Central memory CD4-positive, alpha-beta T cell (primary cell): ENCODE results near the gene FLRT1.
"Not testable (repeated sequence)": the region's sequence is repeated elsewhere in the genome, so short reads cannot be mapped to it uniquely, and the experiment has no call there.

Experiments used
- DNase-seq: peaks from one replicate; pipeline ENCODE4 v3.0.0; 2022

The FLRT1 gene

DNA sequence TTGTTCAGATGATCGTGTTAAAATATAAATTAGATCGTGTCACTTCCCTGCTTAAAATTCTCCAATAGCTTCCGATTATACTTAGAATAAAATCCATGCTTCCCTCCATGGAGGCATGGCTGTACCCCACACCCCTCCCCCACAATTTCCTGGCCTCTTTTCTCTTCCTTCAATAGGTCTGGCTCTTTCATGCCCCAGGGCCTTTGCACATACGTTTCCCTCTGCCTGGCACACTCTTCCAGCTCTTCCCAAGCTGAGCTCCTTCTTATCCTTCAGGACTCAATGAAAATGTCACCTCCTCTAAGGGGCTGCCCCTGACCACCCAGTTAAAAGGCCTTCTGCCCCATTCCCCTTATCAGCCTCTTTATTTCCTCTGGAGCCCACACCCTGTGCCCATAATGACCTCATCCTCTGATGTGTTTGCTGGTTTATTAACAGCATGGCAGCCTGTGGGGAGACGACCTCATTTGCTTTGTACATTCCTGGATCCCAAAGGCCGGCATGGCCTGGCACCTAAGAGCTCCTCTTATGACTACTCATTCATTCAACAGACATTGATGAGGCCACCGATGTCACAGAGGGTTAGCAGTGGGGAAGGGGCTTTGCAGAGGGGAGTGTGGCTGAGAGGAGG lies 9.0 kb upstream of the FLRT1 start:
- DNase-seq = no peak

DNA sequence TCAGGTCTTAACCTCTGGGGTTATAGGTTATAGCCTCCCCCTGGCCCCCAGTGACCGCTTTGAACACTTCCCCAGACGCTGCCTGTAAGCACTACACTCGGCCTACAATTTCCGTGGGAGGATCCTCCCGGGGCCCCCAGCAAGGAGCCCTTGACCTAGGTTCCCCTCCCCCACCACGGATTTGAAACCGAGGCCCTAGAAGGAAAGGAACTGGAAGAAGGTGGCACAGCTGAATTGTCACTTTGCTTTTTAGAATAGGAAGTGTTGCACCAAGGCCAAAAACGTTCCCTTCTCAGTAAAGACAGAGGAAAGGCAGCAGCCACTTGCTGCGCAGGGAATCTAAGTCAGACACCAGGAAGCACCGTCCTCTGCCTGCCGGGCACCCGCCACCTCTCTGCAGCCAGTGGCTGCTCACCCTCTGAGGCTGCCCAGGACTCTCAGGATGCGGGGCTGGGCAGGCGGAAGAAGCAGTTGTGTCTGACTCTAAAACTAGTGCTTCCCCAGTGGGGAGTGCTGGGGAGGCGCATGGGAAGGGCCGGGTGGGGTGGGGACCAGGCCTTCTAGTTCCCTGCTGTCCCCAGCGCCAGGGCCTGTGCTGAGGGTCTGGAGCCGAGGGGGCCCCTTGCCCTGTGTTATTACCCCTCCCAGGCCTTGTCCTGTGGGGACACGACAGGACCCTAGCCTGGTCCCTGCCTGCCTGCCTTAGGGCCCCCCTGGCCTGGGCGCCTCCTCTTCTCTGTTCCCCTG lies 7.9 kb upstream of the FLRT1 start:
- DNase-seq = no peak

DNA sequence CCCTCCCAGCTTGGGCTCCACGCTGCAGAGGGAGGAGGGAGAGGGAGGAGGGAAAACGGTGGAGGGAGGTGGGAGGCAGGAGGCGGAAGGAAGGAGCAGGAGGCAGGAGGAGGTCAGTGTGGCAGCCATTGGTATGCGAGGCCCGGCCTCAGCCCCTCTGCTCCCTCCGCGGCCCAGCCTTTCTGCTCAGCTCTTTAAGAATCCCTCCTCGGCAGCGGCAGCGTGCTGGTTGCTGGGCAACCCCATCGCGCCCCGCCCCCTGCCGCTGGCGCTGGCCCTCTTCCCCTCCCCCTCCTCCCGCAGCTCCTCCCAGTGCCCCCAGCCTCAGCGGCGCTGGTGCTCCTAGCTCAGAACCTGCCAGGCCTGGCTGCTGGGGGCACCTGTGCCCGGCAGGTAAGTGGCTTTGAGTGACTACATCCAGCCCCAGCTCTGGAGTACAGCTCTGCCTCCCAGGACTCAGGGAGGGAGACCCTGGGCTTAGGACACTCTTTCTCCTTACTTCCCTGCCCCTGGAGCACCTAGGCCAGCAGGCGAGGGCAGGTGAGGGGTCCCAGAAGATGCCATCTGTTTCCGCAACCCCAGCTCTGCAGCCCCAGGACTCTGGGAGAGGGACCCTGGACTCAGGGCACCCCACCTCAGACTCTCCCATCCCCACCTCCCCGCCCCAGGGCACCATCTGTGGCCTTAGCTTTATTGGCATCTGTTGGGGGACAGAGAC lies 7.2 kb upstream of the FLRT1 start:
- no peak for DNase-seq

DNA sequence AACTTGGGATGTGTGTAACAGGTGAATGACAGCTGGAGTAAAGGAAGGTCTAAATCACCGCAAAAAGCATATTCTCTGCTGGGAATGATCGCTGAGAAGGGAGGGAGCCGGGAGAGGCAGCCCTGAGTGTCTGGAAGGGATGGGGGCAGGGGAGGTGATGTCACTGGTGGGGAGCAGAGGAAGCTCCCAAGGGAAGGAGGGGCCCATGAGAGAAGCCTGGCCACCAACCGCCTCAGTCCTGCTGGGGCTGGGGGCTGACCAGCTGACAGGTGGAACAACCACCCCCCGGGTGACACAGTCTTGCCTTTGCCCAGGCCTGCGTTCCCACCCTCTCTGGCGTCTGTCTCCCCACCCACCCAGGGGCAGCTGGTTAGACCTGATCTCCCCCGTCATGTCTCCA lies 6.0 kb upstream of the FLRT1 start:
- no peak for DNase-seq

DNA sequence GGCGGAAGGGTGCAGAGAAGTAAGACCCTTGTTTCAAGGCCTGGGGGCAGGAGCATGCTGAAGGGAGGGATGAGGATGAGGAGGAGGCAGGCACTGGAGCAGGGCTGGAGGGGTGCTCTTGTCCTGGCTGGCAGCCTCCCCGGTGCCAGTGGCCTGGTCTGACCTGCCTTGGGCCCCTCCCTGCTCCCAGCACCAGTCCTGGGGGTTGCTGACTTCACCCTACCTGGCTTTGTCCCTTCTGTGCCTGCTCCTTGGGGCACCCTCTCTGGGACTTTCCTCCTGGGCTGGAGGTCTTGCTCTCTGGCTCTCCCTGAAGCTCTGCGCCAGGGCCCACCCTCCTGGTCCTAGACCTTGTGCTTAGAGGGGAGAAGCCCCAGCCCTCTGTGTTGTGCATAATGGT lies 4.7 kb upstream of the FLRT1 start:
- DNase-seq = no peak

DNA sequence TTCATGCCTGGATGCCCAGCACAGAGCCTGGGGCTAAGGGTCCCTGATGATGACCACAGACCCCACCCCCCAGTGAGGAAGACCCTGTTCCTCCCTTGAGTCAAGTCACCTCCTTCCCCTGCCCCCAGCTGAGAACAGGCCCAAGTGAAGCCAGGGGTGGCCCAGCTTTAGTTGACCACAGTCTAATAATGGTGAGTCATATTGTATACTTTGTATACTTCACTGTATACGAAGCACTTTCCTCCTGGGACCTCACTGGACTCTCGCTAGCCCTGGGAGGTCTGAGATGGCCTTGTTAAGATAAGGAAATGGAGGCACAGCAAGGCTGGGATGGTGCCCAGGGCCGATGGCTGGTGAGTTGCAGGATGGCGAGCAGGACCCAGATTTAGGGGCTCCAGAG lies 3.7 kb upstream of the FLRT1 start:
- DNase-seq = no peak

DNA sequence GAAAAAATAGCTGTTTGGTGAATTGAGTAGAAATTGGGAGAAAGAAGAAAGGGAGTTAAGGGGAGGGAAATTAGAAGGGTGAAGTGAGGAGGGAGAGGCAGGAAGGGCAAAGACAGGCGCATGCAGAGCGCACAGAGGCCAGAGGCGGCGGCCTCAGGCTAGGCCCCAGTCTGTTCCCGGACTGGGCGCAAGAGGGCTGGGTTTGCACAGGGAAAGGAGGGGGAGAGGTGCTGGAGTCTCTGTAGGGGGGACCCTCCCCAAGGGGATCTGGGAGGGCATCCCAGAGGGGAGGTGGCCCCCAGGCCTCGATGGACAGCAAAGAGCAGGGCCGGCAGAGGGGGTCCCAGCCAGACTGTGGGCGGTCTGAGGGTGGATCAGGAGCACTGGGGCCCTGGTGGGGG lies 1.3 kb upstream of the FLRT1 start:
- DNase-seq = no peak

DNA sequence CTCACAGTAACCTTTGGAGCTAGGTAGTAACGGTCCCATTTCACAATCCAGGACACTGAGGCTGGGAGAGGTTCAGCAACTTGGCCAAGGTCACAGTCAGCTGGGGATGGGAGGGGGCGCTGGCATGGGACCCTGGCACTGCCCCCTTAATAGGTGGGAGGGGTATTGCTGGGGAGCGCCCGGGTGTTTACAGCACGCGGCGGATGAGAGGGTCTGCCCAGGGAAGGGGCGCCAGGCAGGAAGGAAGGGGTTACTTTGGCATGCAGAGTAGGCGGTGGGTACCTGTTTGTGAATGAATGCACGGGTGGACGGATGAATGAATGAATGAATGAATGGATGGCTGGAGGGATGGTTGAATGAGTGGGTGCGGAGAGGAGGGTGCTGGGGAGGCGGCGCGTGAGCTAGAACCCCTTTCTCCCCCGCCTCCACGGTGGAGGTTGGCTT lies 628 bp upstream of the FLRT1 start:
- DNase-seq = no peak

DNA sequence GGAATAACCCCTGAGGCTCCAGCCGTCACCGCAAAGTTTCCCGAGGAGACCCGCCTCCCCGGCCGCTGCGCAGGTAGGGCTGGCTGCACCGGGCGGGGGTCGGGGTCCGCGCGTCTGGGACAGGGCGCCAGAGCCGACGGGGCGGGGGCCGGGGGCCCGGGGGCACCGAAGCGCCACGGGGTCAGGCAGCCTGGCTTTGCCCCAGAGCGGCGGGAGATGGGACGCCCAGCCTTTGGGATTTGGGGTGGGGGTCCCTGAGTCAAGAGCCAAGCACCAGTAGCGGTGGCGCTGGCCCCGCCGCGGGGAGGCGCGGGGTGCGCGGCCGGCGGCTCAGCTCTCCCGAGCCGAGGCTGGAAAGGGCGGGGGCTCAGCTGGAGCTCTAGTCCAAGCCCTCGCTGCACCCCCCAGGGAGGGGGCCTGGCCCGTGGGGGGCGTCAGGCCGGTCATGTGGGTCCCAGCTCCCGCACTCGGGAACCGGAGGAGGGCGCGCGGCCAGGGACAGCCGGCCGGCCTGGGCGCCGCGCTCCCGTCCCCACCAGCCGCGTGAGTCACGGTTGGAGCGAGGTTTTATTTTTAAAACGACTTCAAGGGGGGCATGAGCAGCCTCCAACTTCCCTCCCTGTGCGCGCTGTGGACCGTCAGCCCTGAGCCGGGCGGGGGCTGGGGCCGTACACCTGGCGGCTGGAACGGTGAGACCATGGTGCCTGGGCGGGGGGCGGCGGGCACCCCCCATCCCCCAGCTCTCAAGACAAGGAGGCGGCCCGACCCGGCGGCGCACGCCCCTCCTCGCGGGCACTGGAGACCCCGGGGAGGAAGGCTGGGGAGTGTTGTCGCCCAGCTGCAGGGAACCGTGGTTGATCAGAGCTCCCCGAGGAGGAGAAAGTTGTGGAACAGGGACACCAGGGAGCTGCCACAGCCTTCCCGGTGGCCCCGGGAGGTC lies 626 bp downstream of the FLRT1 start:
- no peak for DNase-seq

DNA sequence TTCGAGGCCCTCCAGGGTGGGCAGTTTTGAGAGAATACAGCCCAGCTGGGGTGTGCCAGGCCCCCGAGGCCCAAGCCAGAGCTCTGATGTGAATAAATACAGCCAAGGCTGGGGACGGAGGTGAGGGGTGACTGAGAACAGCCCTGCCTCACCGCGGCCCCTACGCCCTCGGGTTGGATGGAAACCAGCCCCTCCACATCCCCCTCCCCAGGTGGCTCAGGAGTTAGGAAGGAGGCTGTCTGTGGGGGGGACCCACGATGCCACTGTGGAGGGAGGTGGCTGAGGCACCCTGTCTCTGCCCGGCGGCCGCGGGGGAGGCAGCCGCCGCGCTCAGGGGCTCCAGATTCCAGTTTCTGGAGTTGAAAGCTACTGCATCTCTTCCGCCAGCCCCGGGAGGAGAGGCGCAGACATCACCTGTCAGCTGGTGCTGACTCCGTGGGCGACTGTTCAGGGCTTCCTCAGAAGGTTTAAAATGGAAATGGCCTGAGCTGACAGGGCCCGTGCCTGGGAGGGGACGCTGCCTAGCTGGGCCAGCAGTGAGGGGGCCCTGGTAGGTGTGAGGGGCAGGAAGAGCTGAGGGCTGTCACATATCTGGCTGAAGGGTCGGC lies 1.4 kb downstream of the FLRT1 start:
- DNase-seq = no peak

DNA sequence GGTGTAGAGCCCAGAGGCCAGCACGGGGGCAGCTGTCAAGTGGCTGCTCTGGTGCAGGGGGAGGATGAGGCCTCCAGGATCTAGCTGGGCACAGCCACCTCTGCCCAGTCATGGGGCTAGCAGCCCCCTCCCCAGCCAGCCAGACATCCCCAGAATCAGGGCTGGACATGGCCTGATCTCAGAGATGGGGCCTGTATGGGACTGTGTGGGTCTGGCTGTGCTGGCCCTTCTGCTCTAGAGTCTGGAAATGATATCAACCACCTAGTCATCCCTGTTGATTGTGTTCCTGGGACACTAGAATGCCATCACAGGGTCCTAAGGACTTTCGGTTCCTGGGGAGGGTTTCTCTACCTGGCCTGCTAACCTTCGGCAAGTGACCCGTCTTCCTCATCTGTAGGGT lies 2.8 kb downstream of the FLRT1 start:
- no peak for DNase-seq

DNA sequence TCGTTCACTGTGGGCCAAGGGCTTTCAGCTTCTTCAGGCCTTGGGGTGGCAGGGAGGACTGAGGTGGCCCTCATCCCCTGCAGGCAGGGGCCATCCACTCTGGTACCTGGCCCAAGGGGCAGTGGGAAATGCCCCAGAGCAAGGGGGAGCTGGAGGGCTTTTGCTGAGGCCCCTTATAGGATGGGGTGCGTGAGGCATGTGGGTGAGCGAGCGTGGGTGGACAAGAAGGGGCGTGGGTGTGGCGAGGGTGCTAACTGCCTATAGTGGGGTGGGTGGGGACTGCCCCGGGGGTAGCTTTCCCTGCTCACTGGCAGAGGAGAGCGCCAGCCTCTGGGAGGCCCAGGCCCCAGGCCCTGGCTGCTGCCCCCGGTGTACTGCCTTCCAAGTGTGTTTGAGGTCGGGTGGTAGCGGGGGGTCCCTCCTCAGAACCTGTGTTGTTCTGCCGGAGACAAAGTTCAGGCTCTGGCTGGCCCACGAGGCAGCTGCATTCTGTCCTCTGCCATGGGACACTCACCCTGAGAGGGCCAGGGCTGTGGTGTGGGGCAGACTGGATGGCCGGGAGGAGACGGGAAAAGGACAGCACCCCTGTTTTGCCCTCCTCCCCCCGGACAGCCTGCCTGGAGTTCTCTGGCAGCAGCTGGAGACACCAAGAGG lies 3.4 kb downstream of the FLRT1 start:
- no peak for DNase-seq

DNA sequence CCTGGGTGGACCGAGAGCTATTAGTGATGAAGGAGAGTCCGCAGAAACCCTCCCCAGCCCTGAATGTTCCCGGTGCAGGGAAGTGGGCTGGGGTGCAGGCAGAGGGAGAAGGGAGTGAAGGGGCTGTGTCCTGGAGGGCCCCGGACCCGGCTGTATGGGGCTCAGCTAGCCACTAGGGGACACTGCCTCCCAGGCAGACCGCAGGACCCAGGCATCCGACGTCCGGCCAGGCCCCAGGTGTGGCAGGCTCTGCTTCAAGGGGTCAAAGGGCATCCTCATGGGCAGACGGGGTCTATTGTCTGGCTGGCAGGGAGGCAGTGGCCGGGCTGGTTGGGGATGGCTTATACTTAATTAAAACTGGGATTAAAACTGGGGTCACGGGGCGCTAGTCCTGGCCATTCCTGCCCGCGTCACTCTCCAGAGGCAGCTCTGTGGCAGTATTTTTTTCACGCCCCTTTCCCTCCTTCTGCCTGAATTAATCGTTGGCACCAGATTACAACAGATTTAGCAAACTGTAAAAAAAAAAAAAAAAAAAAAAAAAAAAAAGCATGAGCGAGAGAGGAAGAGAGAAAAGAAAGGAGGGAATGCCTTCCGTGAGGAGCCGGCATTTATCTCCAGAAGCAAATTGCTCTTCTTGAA lies 5.1 kb downstream of the FLRT1 start:
- DNase-seq = no peak

DNA sequence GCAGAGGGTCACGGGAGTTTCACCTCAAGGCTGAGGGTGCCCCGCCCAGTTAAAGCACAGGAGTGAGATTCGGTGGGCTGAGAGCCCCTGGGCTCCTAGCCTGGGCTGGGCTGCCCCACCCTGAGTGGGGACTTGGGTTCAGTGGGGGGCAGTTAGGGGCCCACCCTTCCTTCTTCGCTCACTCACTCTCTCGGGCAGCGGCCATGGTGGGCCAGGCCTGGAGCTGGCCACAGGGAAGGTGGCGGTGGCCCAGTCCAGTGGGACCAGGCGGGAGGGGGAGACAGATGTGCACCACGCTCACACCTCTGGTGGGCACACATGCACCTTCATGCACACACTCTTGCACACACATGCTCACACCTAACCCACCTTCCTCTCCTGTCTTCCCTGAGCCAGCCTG lies 6.1 kb downstream of the FLRT1 start:
- no peak for DNase-seq

DNA sequence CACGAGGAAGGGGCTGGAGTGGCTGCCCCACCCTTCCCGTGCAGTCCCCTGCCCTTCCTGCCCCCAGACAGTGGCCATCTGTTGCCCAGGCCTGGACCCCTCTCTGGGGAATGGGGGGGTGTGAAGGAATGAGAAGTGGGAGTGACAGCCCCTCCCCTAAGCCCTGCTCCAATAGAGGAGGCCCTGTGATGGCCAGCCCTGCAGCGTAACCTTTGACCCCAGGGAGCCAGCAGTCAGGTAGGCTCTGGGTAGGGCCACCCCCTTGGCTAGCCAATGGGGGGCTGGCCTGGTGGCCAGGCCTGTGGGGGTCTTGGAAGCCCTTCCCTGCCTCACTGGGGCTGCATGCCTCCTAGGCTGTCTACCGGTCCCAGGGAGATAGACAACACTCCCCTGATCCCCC lies 6.6 kb downstream of the FLRT1 start:
- DNase-seq = no peak

DNA sequence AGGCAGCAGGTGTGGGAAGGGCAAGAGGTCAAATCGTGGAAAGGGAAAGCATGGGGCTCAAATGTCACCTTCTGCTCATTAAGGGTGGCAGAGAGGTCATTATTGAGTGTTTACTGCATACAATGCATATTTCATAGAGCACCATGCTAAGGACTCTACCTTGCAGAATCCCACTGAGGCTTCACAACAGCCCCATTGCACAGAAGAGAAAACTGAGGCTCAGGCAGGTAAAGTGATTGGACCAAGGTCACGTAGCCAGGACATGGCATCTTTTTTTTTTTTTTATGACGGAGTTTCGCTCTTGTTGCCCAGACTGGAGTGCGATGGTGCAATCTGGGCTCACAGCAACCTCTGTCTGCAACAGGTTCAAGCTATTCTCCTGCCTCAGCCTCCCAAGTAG lies 7.8 kb downstream of the FLRT1 start:
- DNase-seq = no peak

DNA sequence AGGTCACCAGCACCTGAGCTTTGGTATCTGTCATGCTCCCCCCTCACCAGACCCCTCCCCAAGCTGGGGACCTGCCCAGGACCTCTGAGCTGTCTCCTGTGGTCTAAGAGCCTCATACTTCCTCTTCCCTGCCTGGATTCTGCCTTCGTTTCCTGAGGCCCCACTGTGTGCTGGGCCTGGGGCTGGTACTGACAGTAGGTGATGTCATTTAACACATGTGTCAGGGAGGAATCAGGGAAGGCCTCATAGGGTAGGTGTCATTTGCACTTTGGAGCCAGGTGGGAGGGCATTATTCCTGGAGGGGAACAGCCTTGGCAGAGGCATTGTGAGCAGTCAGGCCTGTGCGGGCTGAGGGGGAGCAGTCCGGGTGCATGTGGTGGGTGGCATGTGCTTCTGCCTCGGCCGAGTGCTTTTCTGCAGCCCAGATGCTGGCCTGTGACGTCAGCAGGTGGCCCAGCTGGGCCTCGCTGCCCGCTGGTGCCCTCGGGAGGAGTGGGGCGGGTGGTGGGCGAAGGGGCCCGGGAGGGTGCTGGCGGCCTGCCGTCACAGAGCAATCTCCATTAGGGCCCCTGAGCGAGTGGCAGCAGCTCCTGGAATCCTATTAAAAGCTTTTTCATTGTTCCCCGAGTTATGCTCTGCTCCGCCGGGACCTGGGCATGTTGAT lies 9.1 kb downstream of the FLRT1 start:
- DNase-seq = no peak

DNA sequence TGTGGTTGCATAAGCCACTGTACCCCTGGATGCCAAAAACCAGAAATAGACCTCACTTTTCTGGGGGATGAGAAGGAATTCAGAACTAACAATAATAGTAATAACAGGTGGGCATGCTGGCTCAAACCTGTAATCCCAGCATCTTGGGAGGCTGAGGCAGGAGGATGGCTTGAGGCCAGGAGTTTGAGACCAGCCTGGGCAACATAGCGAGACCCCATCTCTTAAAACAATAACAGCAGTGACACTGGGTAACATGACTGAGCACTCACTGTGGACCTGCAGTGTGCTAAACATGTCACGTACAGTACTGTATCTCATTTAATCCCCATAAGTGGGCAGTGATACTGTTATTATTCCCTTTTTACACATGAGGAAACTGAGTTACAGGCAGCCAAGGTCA lies 10.0 kb downstream of the FLRT1 start:
- DNase-seq = no peak

DNA sequence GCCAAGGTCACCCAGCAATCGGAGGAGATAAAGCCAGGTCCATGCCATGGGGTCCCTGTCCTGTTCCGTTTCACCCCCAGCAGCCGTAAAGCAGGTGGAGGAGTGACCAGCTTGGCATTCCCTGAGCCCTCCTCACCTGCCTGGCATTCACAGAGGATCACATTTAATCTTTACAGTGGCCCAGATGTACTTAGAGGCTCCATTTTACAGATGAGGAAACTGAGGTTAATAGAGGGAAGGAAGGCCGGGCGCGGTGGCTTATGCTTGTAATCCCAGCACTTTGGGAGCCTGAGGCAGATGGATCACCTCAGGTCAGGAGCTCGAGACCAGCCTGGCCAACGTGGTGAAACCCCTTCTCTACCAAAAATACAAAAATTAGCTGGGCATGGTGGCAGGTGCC lies 11.6 kb downstream of the FLRT1 start:
- DNase-seq = not testable (repeated sequence)

DNA sequence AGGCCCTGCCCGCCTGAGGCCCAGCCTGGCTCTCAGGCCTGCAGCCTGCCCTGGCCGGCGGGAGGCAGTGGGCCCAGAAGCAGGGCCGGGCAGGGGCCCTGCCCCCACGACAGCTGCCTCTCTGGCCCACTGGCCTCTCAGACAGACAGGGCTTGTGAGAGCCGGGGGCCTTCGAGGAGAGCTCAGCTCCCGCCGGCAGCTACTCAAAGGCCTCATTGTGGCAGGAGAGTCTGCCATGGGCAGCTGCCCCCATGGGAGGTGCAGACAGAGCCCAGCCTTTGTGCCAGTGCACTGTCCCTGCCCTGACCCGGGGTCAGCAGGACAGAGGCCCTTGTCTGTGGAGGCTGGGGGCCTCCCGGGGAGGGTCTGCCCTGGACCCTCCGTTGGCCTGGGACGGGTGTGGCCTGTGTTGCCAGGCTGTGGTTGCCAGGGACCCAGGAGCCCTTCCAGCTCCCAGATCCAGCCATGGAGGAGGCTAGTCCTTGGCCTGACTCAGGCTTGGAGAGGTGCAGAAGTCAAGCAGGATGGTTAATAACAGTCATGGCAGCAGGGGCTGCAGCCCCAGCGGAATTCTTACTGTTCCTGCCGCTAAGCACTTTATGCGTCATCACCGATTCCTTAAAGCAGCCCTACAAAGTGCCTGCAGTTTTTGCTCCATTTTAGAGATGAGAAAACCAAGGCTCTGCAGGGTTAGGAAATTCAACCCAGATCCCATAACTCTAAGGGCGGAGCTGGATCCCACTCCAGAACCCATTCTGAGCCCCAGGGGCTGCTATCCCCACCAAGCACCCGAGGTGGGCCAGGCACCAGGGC lies 12.5 kb downstream of the FLRT1 start:
- DNase-seq = no peak
